Left ventricle myocardium superior (tissue), 1 donor: ENCODE data around the gene SLC25A46. TPM values are rescaled to one million over a fixed set of nuclear protein-coding genes. Genes with fewer than 3 reads are reported as not detected.
"Not testable (repeated sequence)": the region's sequence is repeated elsewhere in the genome, so short reads cannot be mapped to it uniquely, and the experiment has no call there.

Source experiments
- ATAC-seq: fragments of 200-7000 bp; cut with Tn5 transposase; one replicate; pipeline ENCODE4 v1.9.1; 2020; ENCODE audit warnings: mild to moderate bottlenecking, moderate library complexity
- DNase-seq: peaks from one replicate; pipeline ENCODE4 v3.0.0-alpha.2; 2020
- intact Hi-C: fragments of 100-400 bp; cut with micrococcal nuclease; formaldehyde crosslinking; loops from one replicate; pipeline ENCODE4 v1.11.0; 2022
- total RNA-seq: library from RNA; stranded (reverse); fragmentation: NEBNext Ultra II Directional; extraction: Animal tissue kit (Norgen Biotek cat#: 25700); gene quantifications from one replicate; pipeline ENCODE4 v1.2.1, GENCODE V29; 2021
- donor health status: DM: no; HTN: yes; CAD: no; lungs with severe emphysema.

SLC25A46 gene
- total RNA-seq, 1 donor from 2014 or later = 67.1 TPM

DNA sequence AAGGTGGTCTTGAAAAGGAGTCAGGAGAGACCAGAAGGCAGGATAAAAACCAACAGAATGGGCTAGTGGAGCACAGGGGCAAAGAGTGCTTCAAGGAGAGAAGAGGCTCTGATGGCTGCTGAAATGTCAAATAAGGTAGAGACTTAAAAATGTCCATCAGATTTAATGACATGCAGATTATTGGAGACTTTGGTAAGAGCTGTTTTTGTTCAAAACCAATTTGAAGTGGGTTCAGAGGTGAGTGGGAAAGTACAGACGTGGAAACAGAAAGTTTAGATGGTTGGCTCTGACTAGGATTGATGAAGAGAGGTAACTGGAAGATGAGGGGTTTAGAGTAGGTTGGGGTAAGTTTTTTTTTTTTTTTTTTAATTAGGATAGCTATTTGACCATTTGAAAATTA, 14.1 kb downstream of the SLC25A46 start:
- no peak for ATAC-seq
- intact Hi-C loops = no loop called here
- no peak for DNase-seq

DNA sequence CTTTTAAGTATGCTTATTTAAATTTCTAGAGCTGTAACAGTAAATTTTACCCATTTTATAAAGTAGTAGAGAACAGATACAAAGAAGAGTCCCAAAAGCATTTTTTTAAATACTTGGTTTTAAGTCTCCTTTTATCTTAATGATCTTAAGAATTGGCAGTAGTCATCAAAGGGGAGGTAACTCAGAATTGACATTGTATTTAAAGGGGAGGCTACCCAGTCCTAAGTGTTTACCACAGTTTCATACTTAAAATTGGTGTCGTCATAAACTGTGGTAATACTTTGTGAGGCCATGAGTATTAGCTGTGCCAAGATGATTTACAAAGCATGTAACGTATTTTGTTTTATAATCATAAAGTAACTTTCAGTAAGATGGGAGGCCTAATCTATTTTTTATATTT, 14.8 kb downstream of the SLC25A46 start:
- DNase-seq = no peak
- intact Hi-C loops = no loop called here
- ATAC-seq = no peak

DNA sequence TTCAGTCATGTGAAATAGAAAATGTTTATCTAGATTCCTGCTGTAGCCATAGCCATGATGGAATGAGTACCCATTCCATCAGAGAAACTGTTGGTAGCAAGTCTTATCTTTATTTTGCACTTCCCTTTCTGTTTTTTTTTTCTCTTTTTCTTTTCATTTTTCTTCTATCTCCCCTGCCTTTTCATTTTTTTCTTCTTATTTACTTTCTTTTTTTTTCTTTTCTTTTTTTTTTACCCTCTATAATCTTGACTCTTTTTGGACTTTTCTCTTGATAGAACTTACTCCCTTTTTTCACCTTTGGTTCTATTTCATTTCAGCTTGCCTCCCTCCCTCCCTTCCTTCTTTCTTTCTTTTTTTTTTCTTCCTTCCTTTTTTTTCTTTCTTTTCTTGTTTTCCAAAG, 15.4 kb downstream of the SLC25A46 start:
- intact Hi-C loops = no loop called here
- ATAC-seq = no peak
- DNase-seq = no peak

- intact Hi-C loops = no loop called here
- ATAC-seq = no peak
- no peak for DNase-seq
Observed at GRCh38 chr5:110757118-110757729, 18.4 kb downstream of the SLC25A46 start.

DNA sequence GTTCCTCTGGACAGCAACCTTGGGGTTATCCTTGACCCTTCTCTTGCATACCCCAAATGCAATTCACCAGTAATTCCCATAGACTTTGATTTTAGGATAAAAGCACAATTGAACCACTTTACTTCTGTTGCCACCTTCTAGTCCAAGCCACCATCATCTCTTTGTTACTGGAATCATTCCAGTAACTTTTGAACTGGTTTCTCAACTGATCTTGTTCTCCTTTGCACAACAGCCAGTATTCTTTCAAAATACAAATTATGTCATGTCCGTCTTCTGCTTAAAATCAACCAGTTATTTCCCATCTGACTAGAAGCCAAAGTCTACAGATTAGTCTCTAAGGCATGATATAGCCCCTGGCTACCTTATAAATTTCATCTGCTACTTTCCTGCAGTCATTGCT, 21.4 kb downstream of the SLC25A46 start:
- no peak for ATAC-seq
- no peak for DNase-seq
- intact Hi-C loops = no loop called here

GRCh38 chr5:110768138-110768860, 29.5 kb downstream of the SLC25A46 start:
- intact Hi-C loops = no loop called here
- no peak for ATAC-seq
- DNase-seq = no peak

DNA sequence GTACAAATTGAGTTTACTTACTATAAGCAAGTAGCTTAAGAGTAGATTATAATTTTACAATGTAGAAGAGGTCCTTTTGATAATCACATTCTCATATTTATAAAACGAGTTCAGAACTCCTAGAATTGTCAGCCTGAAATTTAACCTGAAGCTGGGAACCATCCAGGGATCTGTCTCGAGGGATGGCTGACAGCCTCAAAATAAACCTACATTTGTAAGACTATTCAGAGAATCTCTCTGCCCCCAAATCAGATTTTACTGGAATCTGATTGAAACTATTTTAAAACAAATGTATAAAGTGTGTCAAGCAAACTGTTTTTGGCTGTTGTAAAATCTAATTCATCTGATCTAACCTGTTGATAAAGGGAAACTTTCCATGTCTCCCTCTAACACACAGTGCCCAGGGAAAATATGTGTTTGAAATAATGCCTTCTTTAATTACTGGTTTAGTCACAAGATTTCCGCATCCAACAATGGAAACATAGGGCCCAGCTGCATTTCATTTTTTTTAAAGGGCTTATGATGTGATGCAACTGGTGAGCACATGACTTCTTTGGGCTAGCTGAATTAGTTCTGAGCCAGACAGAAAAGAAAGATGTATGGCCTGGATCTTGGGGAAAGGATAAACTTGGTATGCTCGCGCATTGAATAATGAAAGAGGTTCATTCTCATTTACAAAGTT, 30.3 kb downstream of the SLC25A46 start:
- intact Hi-C loops = no loop called here
- no peak for ATAC-seq

DNA sequence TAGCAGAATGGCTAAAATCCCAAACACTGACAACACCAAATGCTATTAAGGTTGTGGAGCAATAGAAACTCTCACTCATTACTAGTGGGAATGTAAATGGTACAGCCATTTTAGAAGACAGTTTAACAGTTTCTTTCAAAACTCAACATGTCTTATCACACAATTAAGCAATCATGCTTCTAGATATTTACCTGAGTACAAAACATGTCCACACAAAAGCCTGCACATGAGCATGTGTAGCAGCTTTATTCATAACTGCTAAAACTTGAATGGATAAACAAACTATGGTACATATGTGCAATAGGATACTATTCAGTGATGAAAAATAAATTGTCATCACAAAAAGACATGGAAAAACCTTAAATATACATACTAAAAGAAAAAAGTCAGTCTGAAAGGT, 31.5 kb downstream of the SLC25A46 start:
- ATAC-seq (no peak), DNase-seq (no peak)
- intact Hi-C loops = no loop called here

More for the DNA sequence above, 30.3 kb downstream of the SLC25A46 start:
- DNase-seq = no peak

GRCh38 chr5:110784901-110785300, 46.1 kb downstream of the SLC25A46 start:
- no peak for ATAC-seq

GRCh38 chr5:110785356-110785755, 46.5 kb downstream of the SLC25A46 start:
- intact Hi-C loops = no loop called here

More at GRCh38 chr5:110784901-110785300, 46.1 kb downstream of the SLC25A46 start:
- intact Hi-C loops = no loop called here
- no peak for DNase-seq

GRCh38 chr5:110788006-110788405, 49.2 kb downstream of the SLC25A46 start:
- intact Hi-C loops, ATAC-seq, DNase-seq: not testable (repeated sequence)

More at GRCh38 chr5:110785356-110785755, 46.5 kb downstream of the SLC25A46 start:
- no peak for ATAC-seq
- no peak for DNase-seq

DNA sequence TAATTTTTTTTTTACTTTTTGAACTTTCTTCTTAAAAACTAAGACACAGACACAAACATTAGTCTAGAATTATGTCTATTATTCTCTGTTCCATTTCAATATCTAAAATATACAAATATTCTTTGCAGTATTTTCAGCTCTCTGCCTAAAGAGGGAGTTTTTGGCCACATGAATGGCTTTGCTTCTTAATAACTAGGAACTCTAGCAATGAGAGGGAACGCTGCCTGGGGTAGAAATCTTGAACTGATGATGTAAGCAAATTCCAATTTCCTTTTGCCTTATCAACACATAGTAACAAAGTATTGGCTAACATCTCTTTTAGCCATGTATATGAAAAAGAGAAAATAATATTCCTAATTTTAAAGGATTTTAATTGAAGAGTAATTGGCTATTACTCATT, 51.9 kb downstream of the SLC25A46 start:
- DNase-seq = no peak
- ATAC-seq = no peak
- intact Hi-C loops = no loop called here

DNA sequence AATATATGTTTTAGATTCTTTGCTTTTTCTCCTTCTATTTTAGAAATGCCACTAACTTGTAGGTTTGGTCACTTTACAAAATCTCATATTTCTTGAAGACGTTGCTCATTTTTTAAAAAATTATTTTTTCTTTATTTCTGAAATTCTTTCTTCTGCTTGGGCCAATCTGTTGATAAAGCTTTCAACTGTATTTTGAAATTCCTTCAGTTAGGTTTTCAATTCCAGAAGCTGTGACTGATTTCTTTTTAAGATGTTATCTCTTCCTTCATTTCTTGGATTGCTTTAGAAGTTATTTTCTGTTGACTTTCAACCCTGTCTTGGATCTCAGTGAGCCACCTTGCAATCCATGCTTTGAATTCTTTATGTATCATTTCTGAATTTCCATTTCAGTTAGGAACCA, 64.2 kb downstream of the SLC25A46 start:
- intact Hi-C loops = no loop called here
- ATAC-seq (no peak), DNase-seq (no peak)

- ATAC-seq = no peak
- intact Hi-C loops = no loop called here
- DNase-seq = no peak
Observed at GRCh38 chr5:110803467-110804326, 64.9 kb downstream of the SLC25A46 start.

GRCh38 chr5:110807169-110807568, 68.4 kb downstream of the SLC25A46 start:
- peak; percentile 50 for DNase-seq
- intact Hi-C loops = no loop called here
- ATAC-seq = peak; percentile 82

GRCh38 chr5:110809006-110809405, 70.2 kb downstream of the SLC25A46 start:
- ATAC-seq = no peak
- no peak for DNase-seq
- intact Hi-C loops = no loop called here
